Measurements from ENCODE around the gene DBH.

DBH gene

GRCh38 chr9:133643978-133644760 lies 8.0 kb downstream of the DBH start:
- DNase-seq (ENCODE audit: low spot score) = no peak

DNA sequence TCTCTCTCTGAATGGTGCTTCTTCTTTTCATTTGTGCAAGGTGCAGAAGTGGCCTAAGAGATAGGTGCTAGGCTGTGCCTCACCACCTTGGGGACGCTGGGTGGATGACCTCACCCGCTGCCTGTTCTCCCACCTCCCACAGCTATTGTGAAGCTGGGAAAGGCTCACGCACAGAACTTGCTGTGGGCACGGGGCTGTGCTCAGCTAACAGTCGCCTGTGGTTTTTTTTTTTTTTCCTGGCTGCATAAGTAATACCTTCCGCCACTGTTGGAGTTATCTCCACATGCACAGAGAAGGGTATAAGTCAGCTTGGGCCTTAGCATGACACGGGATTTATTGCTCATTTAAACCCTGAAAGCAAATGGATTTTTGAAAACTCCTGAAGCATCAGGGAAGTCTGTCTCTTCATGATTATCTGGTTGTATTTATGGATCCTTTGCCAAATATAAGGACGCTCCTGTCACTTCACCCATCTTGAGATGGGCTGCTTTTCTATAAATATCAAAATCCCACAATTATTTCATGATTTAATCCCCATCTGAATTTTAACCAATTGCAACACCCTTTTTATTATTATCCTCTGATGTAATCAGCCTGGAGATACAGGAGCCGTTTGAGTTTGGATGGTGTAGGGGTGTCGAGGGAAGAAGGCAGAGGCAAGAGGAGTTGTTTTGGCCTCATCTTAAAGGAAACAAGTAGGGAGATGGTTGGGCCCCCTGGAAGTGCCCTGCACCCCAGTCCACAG lies 9.0 kb downstream of the DBH start:
- no peak for DNase-seq (ENCODE audit: low spot score)

GRCh38 chr9:133647148-133647547 lies 11.0 kb downstream of the DBH start:
- no peak for DNase-seq (ENCODE audit: low spot score)

DNA sequence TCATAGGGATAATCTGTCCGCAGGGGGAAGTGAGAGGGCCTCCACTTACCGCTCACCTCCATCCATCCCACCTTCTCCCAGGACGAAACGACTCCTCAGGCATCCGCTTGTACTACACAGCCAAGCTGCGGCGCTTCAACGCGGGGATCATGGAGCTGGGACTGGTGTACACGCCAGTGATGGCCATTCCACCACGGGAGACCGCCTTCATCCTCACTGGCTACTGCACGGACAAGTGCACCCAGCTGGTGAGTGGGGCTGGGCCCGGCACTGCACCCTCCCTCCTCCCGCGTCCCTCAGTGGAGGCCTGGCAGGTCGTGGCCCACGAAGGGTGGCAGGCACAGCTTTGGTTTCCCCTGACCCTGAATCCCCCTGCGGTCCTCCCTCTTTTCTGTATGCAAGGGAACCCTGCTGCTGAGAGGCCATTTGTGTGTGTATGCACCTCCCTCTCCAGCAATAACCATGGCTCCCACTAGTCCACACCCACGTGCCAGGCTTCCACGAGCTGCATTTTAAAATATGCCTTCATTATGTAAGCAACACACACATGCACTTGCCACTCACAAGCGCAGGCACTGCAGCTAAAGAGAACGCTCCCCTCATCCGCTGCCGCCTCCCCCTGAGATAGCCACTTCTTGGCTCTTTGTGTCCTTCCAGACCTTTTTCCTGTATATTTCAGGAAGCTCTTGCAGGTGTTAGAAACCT lies 11.8 kb downstream of the DBH start:
- DNase-seq (ENCODE audit: low spot score) = no peak

DNA sequence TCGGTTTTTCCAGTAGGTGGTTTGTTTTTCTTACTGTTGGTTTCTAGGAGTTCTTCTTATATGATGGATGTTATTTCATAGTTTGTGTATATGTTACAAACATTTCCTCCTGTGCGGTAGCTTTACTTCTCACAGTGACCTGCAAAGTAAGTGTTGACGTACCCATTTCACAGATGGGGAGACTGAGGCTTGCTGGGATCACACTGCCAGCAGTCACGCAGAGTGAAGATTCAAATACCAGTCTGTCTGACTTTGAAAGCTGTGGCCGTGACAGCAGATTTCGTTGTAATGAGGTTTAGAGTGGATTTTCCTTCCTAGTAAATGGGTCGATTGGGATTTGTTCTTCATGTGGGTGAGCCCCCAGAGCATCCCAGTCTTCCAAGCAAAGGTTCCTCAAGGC lies 13.0 kb downstream of the DBH start:
- no peak for DNase-seq (ENCODE audit: low spot score)

- DNase-seq (ENCODE audit: low spot score) = no peak
Observed at GRCh38 chr9:133650026-133650425, 13.9 kb downstream of the DBH start.

GRCh38 chr9:133653638-133654037 lies 17.5 kb downstream of the DBH start:
- DNase-seq (ENCODE audit: low spot score) = no peak

DNA sequence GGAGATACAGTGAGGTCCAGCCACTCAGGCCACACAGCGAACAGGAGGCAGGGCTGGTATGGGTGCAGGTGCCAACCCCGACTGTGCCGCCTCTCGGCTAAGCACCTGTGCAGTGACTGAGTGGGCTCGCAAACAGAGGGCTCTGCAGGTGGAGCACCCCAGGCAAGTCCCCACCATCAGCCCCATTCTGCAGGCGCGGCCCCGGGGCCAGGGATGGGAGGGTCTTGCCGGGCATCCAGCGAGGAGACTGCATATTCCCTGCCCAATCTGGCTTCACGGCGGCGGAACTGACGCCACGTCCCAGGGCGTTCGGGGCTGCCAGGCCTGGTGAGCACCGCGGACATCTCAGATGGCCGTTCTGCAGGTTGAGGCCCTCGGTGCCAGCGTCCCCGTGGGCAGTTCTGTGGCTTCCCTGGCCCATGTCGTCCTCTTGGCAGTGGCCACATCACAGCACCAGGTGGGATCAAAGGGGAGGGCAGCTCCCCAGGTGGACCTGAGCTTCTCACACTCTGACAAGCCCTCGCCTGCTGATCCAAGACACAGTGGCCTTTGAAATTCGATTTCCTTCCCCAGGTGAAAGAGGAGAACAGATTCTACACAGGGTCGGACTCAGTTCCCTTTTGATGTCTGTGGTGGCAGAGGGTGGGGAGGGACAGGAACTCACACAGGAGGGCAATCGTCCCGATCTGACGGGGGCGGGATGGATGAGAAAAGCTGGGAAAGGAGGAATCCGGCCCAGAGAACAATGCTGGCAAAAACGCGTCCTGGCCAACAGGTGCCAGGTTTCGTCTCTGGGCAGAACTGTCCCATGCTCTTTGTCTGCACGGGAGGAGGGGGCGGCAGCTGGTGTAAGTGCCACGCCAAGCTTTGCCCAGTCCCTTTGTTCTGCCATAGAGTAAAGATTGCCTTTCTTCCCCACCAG lies 18.8 kb downstream of the DBH start:
- DNase-seq (ENCODE audit: low spot score) = no peak

GRCh38 chr9:133655701-133656100 lies 19.5 kb downstream of the DBH start:
- no peak for DNase-seq (ENCODE audit: low spot score)

DNA sequence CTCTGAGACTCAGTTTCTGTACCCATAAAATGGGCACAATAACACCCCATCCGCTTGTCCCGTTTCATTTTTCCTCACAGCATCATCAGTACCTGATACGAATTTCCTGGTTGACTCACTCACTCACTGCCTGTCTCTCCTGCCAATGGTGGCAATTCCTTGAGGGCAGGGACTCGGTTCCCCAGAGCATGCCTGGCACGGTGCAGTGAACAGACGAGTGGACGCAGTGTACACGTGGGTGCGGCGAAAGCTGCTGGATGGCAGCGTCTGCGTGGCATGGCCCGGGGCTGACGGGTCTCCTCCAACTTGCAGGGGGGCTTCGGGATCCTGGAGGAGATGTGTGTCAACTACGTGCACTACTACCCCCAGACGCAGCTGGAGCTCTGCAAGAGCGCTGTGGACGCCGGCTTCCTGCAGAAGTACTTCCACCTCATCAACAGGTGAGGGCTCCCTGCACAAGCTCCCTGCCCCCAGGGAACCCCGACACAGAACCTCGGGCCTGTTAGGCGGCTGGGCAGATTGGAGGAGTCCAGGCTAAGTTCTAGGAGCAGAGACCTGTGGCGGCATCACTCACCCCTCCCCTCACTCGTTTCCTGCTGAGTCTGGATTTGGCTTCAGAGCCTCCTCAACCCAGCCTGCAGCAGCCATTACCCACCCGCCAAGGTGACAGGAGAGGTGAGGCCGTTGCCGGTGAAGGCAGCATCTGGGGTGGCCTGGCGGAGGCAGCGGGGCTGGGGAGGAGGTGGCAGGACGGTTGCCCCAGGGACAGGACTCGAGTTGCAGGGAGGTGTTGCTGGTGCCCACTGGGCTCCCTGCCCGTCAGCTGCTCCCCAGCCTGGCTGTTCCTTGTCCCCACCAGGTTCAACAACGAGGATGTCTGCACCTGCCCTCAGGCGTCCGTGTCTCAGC lies 20.3 kb downstream of the DBH start:
- no peak for DNase-seq (ENCODE audit: low spot score)

DNA sequence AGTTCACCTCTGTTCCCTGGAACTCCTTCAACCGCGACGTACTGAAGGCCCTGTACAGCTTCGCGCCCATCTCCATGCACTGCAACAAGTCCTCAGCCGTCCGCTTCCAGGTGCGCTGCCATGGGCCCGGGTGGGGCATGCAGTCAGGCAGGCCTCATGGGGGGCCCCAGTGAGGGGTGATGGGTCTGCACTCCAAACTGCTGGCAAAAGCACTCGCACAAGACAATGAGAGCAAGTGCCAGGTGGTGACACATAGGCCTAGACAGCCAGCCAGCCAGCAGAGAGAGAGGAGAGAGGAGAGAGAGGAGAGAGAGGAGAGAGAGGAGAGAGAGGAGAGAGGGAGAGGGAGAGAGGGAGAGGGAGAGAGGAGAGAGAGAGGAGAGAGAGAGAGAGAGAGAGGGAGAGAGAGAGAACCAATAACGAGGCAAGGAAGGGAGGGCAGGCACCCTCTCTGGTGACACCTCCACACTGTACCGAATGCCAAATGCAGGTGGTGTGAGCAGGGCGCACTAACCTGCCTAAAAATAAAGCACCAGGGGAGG lies 21.0 kb downstream of the DBH start:
- no peak for DNase-seq (ENCODE audit: low spot score)

- no peak for DNase-seq (ENCODE audit: low spot score)
Observed at GRCh38 chr9:133658442-133659431, 22.6 kb downstream of the DBH start.

DNA sequence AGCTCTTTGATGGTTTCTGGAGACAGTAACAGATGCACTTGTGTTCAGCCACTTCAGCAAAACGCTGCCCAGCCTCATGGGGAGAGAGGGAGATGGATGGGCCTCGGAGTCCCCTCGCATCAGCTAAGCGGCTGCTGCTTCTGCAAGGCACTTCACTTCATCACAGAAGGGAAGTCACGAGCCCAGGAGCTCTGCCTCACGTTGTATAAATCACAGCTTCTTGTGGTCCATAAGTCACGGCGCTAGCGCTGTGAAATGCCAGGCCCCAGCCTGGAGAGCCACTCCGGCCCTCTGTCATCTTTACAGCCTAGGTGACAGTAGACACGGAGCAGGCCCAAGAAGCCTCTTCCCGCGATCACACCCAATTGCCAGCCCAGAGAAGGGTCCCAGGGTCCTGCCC lies 23.4 kb downstream of the DBH start:
- DNase-seq (ENCODE audit: low spot score) = no peak

GRCh38 chr9:133661846-133662540 lies 25.8 kb downstream of the DBH start:
- DNase-seq (ENCODE audit: low spot score) = no peak

GRCh38 chr9:133664173-133665050 lies 28.2 kb downstream of the DBH start:
- DNase-seq (ENCODE audit: low spot score) = no peak

GRCh38 chr9:133665096-133665495 lies 28.9 kb downstream of the DBH start:
- DNase-seq (ENCODE audit: low spot score) = no peak

GRCh38 chr9:133665535-133665934 lies 29.4 kb downstream of the DBH start:
- DNase-seq (ENCODE audit: low spot score) = no peak

DNA sequence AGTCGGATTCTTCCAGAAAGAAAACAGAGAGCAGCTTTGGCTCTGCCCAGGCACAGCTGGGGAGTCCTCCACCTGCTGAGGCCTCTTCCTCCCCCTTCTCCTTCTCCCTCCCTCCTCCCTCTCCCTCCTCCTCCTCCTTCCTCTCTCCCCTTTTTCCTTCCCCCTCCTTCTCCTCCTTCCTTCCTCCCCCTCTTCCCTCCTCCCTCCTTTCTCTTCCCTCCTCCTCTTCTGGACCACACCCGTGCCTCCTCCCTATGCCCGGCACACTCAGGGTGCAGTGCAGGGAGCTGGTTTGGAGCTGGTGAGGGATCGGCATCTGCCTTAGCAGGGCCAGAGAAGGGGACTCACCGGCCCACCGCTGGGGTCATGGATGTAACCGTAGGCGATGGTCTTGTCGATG lies 30.2 kb downstream of the DBH start:
- DNase-seq (ENCODE audit: low spot score) = no peak

Data from kidney capillary endothelial cell (primary cell).